ENCODE measurements around the gene TMEM147. TPM values are rescaled to one million over a fixed set of nuclear protein-coding genes. Genes with fewer than 3 reads are reported as not detected.

Gene TMEM147
- total RNA-seq, 4 donors from 2014 or later = 47.3 to 109 (median 91.6) TPM

GRCh38 chr19:35556025-35556590, 10.7 kb downstream of the TMEM147 start:
- H3K4me1 ChIP-seq = peaks cover 7 to 15% (median 15%) of the 10 kb centered on the region in 4 donors
- intact Hi-C loops (cut with DNase I) = no loop called here
- H3K36me3 ChIP-seq = peaks cover 0 to under 1% (median 0%) of the 10 kb centered on the region in 4 donors
- no peak for TF ChIP-seq EP300 (IDR thresholded peaks at IDR 0.05)
- no peak for TF ChIP-seq CTCF (IDR thresholded peaks at IDR 0.05)
- TF ChIP-seq POLR2AphosphoS5 (IDR thresholded peaks at IDR 0.05) = no peak
- no peak for DNase-seq (ENCODE audit: extremely low spot score)
- H3K4me3 ChIP-seq = no peak overlapping the region
- 89% methylated on average over 9 of the region's 9 CpGs for WGBS
- H3K27me3 ChIP-seq = peaks cover 4 to 54% (median 18%) of the 10 kb centered on the region in 4 donors
- no peaks in the 10 kb centered on the region for H3K9me3 ChIP-seq
- no peak overlapping the region for H3K27ac ChIP-seq (replicated peaks in 1 of 4)

- H3K36me3 ChIP-seq = no peaks in the 10 kb centered on the region
- WGBS = 85% methylated on average over 8 of the region's 16 CpGs
- no peak for DNase-seq (ENCODE audit: extremely low spot score)
- no peak for TF ChIP-seq POLR2A (IDR thresholded peaks at IDR 0.05; ENCODE audit: low read depth)
- peaks cover 4 to 60% (median 18%) of the 10 kb centered on the region in 4 donors for H3K27me3 ChIP-seq
- no peaks in the 10 kb centered on the region for H3K9me3 ChIP-seq
- H3K4me1 ChIP-seq = peaks cover 7 to 15% (median 15%) of the 10 kb centered on the region in 4 donors
- H3K4me3 ChIP-seq = peak overlapping the region in 1 of 4 donors; percentile 45
- no peak overlapping the region for H3K27ac ChIP-seq (replicated peaks in 1 of 4)
- intact Hi-C loops (cut with DNase I) = no loop called here
Measured at GRCh38 chr19:35556846-35557538, 11.6 kb downstream of the TMEM147 start.

- Histone ChIP-seq H3K27ac (replicated peaks in 1 of 4) (no peak overlapping the region), H3K4me3 (peak overlapping the region; percentile 42 to 57 (median 44)), H3K9me3 (no peaks in the 10 kb centered on the region), H3K4me1 (peaks cover 7 to 15% (median 15%) of the 10 kb centered on the region in 4 donors), H3K27me3 (peaks cover 4 to 67% (median 18%) of the 10 kb centered on the region in 4 donors), H3K36me3 (no peaks in the 10 kb centered on the region)
- no peak for DNase-seq (ENCODE audit: extremely low spot score)
- intact Hi-C loops (cut with DNase I) = no loop called here
- TF ChIP-seq POLR2A (IDR thresholded peaks at IDR 0.05; ENCODE audit: low read depth) = no peak
- no peak for TF ChIP-seq CTCF (IDR thresholded peaks at IDR 0.05)
- 6% methylated on average over 40 of the region's 60 CpGs for WGBS
Measured at GRCh38 chr19:35557539-35558399, 12.3 kb downstream of the TMEM147 start.

- no peak for DNase-seq (ENCODE audit: extremely low spot score)
- TF ChIP-seq EP300 (IDR thresholded peaks at IDR 0.05) = no peak
- no peak for TF ChIP-seq POLR2AphosphoS5 (IDR thresholded peaks at IDR 0.05)
- intact Hi-C loops (cut with DNase I) = no loop called here
- peak overlapping the region; percentile 42 to 57 (median 44) for H3K4me3 ChIP-seq
- H3K36me3 ChIP-seq = no peaks in the 10 kb centered on the region
- H3K9me3 ChIP-seq = no peaks in the 10 kb centered on the region
- H3K27ac ChIP-seq (replicated peaks in 1 of 4) = no peak overlapping the region
- peaks cover 7 to 15% (median 15%) of the 10 kb centered on the region in 4 donors for H3K4me1 ChIP-seq
- H3K27me3 ChIP-seq = peaks cover 4 to 75% (median 18%) of the 10 kb centered on the region in 4 donors
- WGBS = 51% methylated on average over 14 of the region's 53 CpGs
Measured at GRCh38 chr19:35558400-35559280, 13.2 kb downstream of the TMEM147 start.

- H3K27me3 ChIP-seq = peaks cover 4 to 79% (median 18%) of the 10 kb centered on the region in 4 donors
- DNase-seq (ENCODE audit: extremely low spot score) = no peak
- intact Hi-C loops (cut with DNase I) = no loop called here
- peaks cover 7 to 15% (median 15%) of the 10 kb centered on the region in 4 donors for H3K4me1 ChIP-seq
- no peaks in the 10 kb centered on the region for H3K9me3 ChIP-seq
- TF ChIP-seq POLR2AphosphoS5 (IDR thresholded peaks at IDR 0.05) (no peak), POLR2A (IDR thresholded peaks at IDR 0.05; ENCODE audit: low read depth) (no peak), CTCF (IDR thresholded peaks at IDR 0.05) (no peak), EP300 (IDR thresholded peaks at IDR 0.05) (no peak)
- H3K36me3 ChIP-seq = no peaks in the 10 kb centered on the region
- H3K27ac ChIP-seq (replicated peaks in 1 of 4) = no peak overlapping the region
- no peak overlapping the region for H3K4me3 ChIP-seq
- 60% methylated on average over 10 of the region's 11 CpGs for WGBS
Measured at GRCh38 chr19:35559281-35559659, 13.8 kb downstream of the TMEM147 start.
